HG03060 (cell line): Measurements from ENCODE around the gene CSAD.

Experiments
- ATAC-seq: cut with Tn5 transposase; IDR thresholded peaks from one replicate; pipeline ENCODE4 v1.9.1; 2021; ENCODE audit warnings: low read depth, moderate number of reproducible peaks; ENCODE audit not compliant: unreplicated experiment

Gene CSAD, protein sequence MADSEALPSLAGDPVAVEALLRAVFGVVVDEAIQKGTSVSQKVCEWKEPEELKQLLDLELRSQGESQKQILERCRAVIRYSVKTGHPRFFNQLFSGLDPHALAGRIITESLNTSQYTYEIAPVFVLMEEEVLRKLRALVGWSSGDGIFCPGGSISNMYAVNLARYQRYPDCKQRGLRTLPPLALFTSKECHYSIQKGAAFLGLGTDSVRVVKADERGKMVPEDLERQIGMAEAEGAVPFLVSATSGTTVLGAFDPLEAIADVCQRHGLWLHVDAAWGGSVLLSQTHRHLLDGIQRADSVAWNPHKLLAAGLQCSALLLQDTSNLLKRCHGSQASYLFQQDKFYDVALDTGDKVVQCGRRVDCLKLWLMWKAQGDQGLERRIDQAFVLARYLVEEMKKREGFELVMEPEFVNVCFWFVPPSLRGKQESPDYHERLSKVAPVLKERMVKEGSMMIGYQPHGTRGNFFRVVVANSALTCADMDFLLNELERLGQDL

DNA sequence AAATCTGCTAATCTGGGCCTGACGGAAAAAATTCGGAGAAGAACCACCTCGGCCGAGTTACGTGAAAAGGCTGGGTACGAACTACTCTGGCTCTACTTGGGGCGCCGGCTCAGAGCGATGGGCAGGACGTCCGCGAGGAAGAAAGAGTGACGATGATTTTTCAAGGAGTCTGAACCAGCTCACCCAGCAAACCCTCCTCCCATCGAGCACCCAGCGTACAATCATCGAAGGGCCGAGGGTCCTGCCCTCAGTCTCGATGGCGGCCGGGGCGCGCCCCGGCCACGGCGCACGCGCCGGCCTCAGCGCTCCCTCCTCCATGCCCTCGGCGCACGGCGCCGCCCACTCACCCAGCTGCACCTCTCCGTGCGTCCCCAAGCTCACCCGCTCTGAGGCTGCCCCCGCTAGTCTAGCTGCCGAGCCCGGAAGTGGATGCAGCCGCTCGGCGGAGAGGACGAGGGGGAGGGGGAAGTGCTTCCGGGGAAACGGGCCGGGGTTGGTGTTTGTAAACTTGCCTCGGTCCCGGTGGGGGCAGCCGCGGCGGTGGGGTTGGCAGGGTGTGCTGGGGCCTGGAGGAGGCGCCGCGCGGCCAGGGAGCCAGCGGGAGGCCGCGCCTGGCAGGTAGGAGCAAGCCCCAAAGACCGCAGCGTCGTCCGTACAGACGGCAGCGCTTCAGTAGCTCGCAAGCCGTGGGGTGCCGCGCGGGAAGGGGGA is at the start of gene CSAD, which contains the start of gene ZNF740:
Gene CSAD (minus strand): TSS at position 706 of the 711 bp plus-strand sequence. CDS start 7,455 bp downstream, outside the sequence.
Gene ZNF740 (plus strand): TSS at position 503 of the 711 bp plus-strand sequence. CDS start 1,262 bp downstream, outside the sequence.
- peak; percentile 67 for ATAC-seq

DNA sequence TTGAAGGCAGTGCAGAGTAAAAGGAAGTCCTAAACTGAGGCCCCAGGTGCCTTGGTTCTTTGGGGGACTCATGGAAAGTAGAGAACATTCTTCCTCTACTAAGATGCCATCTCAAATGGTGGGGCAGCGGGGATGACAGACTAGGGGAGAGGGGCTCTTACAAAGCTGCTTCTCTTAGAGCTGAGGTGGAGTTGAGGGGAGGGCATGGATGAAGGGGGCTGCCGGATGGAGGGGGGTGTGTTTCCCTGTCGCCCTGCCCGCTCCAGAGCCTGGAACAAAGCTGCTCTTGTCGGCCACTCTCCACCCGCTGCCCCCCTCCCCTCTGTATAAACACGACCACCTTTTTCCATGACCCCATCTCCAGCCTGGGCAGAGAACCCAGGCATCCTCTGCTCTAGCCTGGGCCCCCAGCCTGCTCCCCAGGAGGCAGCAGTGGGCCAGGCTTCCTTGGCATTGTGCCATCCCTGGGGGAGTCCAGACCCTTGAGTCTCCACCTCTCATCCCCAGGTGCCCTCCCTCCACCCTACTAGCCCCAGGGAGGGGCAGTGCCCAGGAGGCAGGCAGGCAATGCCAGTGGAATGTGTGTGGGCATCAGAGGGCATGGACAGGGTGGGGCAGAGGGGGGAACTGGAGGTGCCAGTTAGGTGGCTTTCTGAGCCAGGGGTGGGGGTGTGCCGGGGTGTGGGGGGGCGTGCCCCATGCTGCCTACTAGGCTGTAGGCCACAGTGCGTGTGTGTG is 49.6 kb upstream of the CSAD start:
- ATAC-seq = no peak

DNA sequence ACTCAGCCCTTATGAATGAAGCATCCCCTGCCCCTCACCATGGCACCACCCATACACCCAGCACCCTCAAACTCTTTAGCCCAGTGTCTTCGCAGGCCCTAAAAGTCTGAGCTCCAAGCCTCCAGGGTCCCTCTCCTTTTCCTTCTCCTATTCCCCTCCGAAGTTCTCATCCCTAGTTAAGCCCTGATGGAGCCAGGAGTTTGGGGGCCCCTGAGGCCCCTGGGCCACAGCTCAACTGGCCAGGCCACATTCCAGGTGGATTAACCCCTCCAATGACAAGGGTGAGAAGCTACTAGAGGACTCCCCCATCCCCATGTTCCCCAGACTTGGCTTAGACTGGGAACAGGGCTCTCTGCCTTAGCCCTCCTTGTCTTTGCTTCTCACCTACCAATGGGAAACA is 48.7 kb upstream of the CSAD start:
- ATAC-seq = no peak

DNA sequence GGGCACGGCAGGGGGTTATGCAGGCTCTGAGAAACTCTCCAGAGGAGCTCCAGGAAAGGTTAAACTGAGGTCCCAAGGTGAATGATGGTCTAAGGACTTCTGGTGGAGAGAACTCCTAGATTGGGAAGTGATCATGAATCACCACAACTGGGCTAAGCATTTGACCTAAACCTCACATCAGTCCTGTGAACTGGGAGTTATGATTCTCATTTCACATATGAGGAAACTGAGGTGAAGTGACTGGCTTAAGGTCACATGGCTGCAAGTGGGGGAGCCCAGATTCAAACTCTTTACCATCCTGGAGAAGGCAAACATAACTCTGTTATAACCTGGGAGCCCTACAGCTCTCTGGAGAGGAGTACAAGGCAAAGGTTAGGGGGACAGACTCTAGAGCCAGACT is 47.1 kb upstream of the CSAD start:
- no peak for ATAC-seq

DNA sequence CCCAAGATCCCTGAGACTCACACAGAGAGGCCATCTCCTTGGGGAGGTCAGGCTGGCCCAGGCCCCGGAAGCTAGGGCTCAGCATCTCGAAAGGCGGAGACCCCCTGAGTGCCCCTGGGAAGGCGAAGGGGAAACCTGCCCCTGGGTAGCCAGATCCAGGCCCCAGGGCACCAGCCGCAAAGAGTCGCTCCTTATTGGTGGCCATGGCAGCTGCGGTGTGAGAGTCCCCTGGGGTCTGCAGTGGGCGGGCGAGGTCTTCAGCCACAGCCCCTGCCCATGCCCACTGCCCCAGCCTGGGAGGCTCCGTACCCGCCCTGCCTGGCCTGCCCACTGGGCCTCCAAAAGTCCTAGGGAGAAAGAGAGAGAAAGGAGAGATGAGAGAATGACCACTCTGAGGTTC is 46.6 kb upstream of the CSAD start:
- ATAC-seq = no peak

DNA sequence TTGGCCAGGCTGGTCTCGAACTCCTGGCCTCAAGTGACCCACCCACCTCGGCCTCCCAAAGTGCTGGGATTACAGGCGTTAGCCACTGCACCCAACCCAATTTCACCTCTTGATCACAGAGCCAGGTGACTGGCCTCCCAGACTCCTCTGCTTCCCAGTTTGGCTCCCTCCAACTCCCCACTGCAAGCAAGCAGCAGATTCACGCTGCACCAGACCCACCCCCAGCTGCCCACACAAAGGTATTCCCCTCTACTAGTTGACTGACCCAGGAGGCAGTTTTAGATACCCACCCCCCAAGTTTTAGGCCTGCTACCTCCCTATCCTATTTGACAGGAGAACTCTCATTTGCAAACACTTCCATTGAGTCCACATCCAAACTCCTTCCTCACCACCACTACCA is 46.1 kb upstream of the CSAD start:
- ATAC-seq = no peak

DNA sequence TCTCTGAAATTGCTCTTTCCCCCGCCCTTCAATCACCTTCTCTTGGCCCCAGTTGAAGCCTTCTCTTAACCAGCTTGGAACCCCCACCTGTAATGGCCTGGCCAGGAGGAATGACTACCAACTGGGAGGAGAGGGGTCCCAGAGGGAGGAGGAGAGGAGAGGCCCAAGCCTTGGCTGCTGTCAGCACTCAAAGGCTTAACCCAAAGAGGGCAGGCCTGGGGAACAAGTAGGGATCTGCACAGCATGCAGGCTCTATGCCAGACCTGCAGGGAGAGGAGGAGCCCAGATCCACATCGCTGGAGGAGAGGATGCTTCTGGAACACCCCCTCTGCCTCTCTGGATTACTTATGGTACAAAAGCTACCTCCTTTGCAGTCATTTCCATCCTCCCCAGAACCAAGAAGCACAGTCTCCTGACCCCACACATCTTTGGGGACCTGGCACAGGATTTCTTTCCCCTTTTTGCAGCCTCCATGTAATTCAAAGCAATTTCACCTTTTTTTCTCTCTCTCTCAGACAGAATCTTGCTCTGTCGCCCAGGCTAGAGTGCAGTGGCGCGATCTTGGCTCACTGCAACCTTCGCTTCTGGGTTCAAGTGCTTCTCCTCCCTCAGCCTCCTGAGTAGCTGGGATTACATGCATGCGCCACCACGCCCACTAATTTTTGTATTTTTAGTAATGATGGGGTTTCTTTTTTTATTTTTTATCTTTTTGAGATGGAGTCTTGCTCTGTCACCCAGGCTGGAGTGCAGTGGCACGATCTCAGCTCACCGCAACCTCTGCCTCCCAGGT is 45.1 kb upstream of the CSAD start:
- ATAC-seq = no peak

DNA sequence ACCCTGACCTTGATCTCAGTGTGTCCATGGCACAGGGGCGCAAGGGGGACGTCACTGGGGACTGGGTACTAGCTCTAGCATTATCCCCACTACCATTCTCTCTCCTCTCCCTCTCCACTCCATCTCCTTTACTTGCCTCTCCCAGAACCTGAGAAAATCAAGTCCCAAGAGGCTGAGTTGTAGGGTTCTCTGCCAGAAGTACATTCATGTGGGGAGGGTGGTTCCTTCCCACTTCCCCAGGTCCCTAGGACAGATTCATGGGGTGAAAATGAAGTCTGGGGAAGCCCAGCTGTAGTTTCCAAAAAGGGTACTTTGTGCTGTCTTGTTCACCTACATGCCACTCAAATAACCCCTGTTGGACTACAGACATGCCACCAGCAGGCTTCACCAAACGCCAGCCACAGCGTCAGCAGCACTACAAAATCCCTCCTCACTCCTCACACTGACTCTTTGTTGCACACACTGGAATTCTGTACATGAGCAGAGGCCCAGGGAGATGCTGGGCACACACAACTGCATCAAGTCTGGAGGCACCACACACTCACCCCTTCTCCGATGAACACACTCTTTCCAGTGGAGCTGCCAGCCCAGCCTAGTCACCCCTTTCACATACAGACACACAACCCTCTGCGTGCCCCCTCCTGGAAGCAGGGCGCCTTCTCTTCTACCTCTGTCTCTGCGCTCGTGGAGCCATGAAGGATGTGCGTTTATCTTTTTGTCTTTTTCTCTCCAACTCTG is 44.3 kb upstream of the CSAD start:
- ATAC-seq = no peak

DNA sequence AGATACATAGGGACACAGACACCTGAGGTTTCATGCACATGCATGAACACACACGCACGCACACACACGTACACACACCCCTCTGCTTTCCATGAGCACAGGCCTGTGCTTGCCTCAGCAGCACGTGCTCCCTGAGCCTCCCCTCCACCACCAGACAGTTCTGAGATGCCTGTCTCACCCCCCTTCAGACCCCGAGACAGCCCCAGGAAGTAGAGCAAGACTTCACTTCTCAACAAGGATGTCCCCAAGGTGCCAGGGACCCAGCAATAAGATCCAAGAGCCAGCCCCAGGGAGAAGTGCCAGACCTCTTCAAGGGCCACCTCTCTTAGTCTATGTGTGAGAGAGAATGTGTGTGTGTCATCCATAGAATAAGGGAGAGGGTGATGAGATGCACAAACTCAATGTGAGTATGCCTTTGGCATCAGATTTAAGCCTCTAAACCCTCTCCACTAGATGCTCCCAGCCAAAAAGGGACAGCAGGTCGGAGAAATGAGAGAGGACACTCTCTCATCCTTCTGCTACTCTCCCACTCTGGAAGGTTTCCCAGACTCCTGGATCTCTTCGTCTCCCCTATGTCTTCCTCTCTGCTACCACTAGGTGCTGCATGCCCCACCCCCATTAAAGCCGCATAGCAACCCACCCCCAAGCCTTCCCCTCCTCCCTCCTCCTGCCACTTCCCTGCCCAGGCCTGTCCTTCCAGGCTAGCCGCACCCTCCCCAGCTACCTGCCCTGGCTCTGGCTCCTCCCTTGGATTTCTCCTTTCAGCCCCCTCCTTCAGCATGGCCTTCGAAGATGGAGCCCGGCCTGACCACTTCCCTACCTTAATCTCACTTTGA is 43.6 kb upstream of the CSAD start:
- ATAC-seq = no peak

DNA sequence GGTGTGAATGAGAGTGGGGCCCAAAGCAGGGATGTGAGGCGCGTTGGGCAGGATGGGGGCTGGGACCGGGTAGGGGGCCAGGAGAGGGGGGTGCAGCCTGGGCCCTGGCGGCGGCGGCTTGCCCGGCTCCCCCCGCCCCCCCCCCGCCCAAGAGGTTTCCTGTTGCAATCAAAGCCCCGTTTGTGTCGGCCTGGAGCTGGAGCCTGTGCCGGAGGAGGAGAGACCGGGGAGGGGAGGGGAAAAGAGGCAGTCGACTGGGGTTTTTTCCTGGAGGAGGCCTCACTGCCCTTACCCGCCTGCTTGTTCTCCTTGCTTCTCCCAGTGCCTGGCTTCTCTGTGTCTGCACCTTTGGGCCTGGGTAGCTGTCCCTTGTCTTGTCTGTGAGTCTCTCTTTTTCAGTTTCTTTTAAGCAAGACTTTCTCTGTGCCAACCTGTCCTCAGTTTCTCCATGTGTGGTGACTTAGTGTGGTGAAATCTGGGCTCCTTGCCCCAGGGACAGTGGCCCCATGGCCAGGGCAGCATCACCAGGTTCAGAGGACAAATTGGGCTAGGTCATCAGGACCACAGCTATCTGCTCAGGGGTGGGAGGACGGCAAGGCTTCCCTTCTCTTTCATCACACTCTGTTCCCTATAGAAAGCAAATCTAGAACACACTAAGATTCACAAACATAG is 42.8 kb upstream of the CSAD start:
- ATAC-seq = no peak

DNA sequence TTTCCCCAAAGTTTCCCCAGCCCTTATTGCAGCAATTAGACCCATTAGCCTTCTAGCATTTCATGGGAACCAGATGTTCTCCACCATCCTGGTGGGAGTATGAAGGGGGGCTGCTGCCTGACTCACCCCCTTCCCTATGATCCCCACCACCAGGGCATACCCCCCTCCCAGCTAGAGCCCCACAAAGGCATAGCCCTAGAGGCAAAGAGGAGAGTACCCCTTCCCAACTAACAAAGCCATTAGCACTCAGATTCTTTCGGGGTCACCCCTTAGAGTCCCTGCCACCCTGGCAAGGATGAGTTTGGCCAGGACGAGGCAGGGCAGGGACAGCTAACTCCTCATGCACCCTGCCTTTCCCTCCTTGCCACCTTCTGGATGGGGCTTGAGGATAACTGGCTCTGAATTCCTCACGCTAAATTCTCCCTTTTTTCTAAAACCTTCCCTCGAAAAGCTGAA is 42.1 kb upstream of the CSAD start:
- ATAC-seq = no peak

DNA sequence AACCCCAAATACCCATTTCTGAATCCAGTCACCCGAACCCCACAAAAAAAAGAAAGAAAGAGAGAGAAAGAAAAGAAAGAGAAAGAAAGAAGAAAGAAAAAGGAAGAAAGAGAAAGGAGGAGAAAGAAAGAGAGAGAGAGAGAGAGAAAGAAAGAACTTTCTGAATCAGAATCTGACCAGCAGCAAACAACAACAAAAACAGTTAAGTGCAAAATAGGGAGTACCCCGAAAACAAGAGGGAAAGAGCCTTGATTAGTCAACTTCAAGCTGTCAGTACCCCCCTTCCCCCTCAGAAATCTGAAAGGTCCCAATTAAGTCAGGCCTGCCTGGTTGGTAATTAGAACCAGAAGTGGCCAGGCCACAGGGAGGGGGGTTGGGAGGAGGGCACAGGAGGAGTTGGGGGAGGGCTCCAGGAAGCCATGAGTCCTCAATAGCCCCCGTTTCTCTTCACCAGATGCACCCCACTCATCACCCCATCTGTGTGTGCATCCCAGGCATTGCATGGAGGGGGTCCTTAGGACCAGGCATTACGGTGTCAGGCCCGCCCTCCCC is 41.5 kb upstream of the CSAD start:
- no peak for ATAC-seq

DNA sequence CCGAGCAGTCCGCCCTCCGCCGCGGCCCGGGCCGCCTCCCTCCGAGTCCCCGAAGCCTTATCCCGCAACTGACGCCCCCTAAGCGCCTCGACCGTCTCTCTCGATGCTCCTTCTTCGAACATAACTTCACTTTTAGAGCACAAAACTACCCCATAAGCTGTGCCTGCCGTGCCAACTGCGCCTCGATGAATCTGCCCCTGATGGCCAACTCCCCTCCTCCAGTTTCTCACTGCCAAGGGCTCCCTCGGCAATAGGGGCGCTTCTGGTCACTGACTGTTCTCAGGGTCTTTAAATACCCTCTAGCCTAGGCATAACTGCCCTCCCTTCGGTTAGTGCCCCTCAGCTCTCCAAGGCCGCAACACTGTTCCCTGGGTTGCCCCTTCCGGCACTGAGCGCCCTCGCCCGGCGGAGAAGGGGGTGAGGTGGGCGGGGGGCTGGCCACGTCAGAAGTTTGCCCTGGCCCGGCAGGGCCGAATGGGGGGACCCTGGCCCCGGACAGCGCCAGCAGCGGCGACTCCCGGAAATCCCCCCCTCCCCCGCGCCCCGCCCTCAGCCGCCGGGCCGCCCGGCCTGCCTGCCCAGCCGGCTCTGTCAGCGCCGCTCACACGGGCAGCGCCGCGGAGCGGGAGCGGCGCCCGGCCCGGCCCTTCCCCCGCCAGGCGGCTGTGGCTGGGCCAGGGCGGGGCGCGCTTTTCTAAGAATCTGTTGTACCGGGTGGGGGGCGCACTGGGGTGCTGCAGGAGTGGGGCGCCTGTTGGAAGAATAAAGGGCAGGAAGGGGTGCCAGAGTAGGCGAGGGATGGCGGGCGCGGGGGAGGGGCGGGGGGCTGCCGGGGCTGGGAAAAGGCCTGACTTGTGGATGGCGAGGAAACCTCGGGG is 40.7 kb upstream of the CSAD start:
- no peak for ATAC-seq

DNA sequence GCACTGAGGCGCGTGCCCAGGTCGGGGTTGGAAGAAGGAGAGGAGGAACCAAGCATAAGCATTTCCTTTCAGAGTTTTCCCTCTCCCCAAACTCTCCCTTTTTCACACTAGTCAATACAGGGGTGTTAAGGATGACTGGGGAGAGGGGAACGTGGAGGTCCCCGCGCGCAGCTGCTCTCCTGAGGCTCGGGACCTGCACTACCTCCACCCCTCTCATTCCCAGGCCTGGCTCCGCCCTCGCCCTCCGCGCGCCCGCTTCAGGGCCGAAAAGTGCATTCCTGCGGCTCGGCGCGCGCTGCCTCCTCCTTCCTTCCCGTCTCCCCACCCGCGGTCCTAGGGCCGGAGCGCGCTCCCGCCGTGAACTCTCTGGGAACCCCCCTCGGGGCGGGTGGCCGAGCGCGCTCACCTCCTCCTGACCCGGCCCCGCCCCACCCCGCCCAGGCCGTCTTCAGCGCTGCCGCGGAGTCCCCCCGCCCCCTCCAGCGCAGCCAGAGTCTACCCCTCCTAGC is 40.0 kb upstream of the CSAD start:
- ATAC-seq = no peak

DNA sequence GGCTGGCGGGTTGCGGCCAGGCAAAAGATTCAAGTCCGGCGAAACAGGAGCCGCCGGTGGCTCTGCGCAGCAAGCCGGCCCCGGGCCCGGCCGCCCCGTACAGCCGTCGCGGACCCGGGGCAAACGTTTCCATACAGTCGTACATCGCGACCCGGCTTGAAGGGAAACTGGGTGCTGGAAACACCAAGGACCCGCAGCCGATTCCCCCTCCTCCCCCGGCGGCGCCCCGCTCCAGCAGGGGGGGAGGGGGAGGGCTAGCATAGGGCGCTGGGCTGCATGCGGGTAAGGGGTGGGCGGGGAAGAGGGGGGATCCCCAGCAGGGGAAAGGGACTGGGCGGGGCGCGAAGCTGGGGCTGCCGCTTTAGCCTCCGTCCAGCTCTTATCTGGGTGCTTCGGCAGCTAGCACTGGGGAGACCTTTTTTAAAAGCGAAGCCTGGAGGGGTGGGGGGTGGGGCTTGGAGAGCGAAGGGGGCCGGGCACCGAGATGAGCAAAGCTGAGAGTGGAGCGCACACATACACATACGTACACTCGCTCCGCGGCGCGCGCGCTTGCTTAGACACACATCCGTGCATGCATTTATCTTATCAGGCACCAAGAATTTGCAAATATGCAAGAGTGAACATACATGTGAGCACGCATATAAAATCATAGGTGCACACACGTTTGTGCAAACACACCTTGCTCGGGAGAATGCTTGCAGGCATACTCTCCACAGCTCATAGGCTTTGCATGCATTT is 39.4 kb upstream of the CSAD start:
- ATAC-seq = no peak
